Lower lobe of right lung (tissue), 2 donors: ENCODE results near the gene GPS2. TPM values are rescaled to one million over a fixed set of nuclear protein-coding genes. Genes with fewer than 3 reads are reported as not detected.

Experiments used
- ATAC-seq, 2 donors: fragments of 200-7000 bp; cut with Tn5 transposase; one replicate each; pipeline ENCODE4 v1.9.1; 2020 to 2022; ENCODE audit warnings: mild to moderate bottlenecking in 2 of 2, moderate library complexity in 2 of 2
- DNase-seq: peaks from one replicate; pipeline ENCODE4 v3.0.0-alpha.2; 2020
- H3K27ac ChIP-seq: fragments of 200-600 bp; one replicate; pipeline ENCODE4 v1.8.0; 2022
- H3K27me3 ChIP-seq: fragments of 200-600 bp; one replicate; pipeline ENCODE4 v1.8.0; 2022; ENCODE audit warnings: low read depth
- H3K36me3 ChIP-seq: fragments of 200-600 bp; one replicate; pipeline ENCODE4 v1.8.0; 2022; ENCODE audit warnings: mild to moderate bottlenecking
- H3K4me1 ChIP-seq: fragments of 200-600 bp; one replicate; pipeline ENCODE4 v1.8.0; 2022
- H3K4me3 ChIP-seq: fragments of 200-600 bp; one replicate; pipeline ENCODE4 v1.8.0; 2022; ENCODE audit warnings: mild to moderate bottlenecking
- H3K9me3 ChIP-seq: fragments of 200-600 bp; one replicate; pipeline ENCODE4 v1.8.0; 2022
- intact Hi-C: fragments of 100-400 bp; cut with DNase I; formaldehyde crosslinking; loops from one replicate; pipeline ENCODE4 v1.11.0; 2022
- total RNA-seq: library from RNA; stranded (reverse); fragmentation: NEBNext Ultra II Directional; extraction: Animal tissue kit (Norgen Biotek cat#: 25700); gene quantifications from one replicate; pipeline ENCODE4 v1.2.1, GENCODE V29; 2021
- TF ChIP-seq, protein P1 (sequence below): fragments of 200-600 bp; IDR thresholded peaks from one replicate; pipeline ENCODE4 v1.8.0; 2022; ENCODE audit warnings: antibody characterized with exemption, mild to moderate bottlenecking
- donor health status: DM: no; HTN: yes; CAD: no; lungs with severe emphysema.

GPS2 gene
- total RNA-seq, 1 donor from 2014 or later = 66.6 TPM

GRCh38 chr17:7313890-7314718 lies 1.1 kb downstream of the GPS2 start:
- Histone ChIP-seq H3K9me3 (no peaks in the 10 kb centered on the region), H3K4me1 (peaks cover 35% of the 10 kb centered on the region), H3K27me3 (no peaks in the 10 kb centered on the region), H3K36me3 (peaks cover 76% of the 10 kb centered on the region), H3K4me3 (peak overlapping the region; percentile 92), H3K27ac (peak overlapping the region; percentile 97)
- TF ChIP-seq, protein P1, sequence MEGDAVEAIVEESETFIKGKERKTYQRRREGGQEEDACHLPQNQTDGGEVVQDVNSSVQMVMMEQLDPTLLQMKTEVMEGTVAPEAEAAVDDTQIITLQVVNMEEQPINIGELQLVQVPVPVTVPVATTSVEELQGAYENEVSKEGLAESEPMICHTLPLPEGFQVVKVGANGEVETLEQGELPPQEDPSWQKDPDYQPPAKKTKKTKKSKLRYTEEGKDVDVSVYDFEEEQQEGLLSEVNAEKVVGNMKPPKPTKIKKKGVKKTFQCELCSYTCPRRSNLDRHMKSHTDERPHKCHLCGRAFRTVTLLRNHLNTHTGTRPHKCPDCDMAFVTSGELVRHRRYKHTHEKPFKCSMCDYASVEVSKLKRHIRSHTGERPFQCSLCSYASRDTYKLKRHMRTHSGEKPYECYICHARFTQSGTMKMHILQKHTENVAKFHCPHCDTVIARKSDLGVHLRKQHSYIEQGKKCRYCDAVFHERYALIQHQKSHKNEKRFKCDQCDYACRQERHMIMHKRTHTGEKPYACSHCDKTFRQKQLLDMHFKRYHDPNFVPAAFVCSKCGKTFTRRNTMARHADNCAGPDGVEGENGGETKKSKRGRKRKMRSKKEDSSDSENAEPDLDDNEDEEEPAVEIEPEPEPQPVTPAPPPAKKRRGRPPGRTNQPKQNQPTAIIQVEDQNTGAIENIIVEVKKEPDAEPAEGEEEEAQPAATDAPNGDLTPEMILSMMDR = no peak
- DNase-seq (no peak), ATAC-seq (no peak)
- intact Hi-C loops = no loop called here

DNA sequence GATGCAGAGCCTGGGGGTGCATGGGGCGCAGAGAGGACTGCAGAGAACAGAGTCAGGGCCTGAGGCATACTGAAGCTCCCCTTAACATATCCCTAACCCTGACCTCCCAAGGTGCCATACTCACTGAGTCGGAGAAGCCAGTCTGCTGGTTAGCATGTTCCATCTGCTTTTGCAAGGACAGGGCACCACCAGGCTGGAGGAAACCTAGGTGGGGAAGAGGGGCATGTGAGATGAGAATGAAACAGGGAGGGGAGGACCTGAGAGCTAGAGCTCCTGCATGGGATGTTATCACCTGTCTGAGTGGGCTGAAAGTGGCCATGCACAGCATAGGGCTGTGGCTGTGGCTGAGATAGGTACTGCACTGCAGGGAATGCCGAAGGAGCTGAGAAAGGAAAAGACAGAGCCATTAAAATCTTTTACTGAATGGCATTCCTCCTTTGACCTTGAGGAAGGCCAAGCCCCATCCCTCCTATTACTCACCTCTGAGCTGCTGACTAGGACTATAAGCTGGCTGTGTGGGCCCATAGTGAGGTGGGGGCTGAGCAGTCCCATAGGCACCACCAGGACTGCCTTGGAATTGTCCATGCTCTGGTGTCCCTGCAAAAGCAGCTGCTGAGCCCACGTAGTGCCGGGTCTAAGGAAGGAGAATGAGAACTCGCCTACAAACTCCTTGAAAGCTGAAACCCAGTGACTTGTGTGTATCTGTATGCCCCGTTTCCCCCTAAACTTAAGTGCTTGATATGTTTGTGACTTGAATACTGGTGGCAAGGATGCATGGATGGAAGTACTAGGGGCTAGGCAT lies 1.9 kb downstream of the GPS2 start:
- H3K36me3 ChIP-seq = peaks cover 69% of the 10 kb centered on the region
- H3K27ac ChIP-seq = no peak overlapping the region
- no peaks in the 10 kb centered on the region for H3K27me3 ChIP-seq
- peaks cover 42% of the 10 kb centered on the region for H3K4me1 ChIP-seq
- ATAC-seq = no peak
- no peaks in the 10 kb centered on the region for H3K9me3 ChIP-seq
- H3K4me3 ChIP-seq = no peak overlapping the region
- DNase-seq = peak; percentile 24
- intact Hi-C loops = no loop called here
- TF ChIP-seq, protein P1 = no peak

GRCh38 chr17:7312432-7313087 lies 2.6 kb downstream of the GPS2 start:
- DNase-seq = peak; percentile 32

GRCh38 chr17:7311110-7311705 lies 4.0 kb downstream of the GPS2 start:
- Histone ChIP-seq H3K36me3 (peaks cover 53% of the 10 kb centered on the region), H3K4me3 (no peak overlapping the region), H3K27me3 (no peaks in the 10 kb centered on the region), H3K4me1 (peaks cover 42% of the 10 kb centered on the region), H3K27ac (no peak overlapping the region), H3K9me3 (no peaks in the 10 kb centered on the region)
- DNase-seq = no peak
- ATAC-seq = no peak
- TF ChIP-seq, protein P1 = no peak
- intact Hi-C loops = no loop called here

More at GRCh38 chr17:7312432-7313087, 2.6 kb downstream of the GPS2 start:
- no peak for ATAC-seq
- peaks cover 42% of the 10 kb centered on the region for H3K4me1 ChIP-seq
- H3K27me3 ChIP-seq = no peaks in the 10 kb centered on the region
- peaks cover 61% of the 10 kb centered on the region for H3K36me3 ChIP-seq
- H3K4me3 ChIP-seq = no peak overlapping the region
- intact Hi-C loops = no loop called here
- H3K9me3 ChIP-seq = no peaks in the 10 kb centered on the region
- no peak overlapping the region for H3K27ac ChIP-seq
- TF ChIP-seq, protein P1 = no peak

GRCh38 chr17:7309628-7310027 lies 5.5 kb downstream of the GPS2 start:
- TF ChIP-seq, protein P1 = no peak
- Histone ChIP-seq H3K4me3 (no peak overlapping the region), H3K9me3 (no peaks in the 10 kb centered on the region), H3K27me3 (no peaks in the 10 kb centered on the region), H3K36me3 (peaks cover 53% of the 10 kb centered on the region), H3K27ac (peak overlapping the region; percentile 96), H3K4me1 (peaks cover 32% of the 10 kb centered on the region)
- no peak for ATAC-seq
- no peak for DNase-seq
- intact Hi-C loops = no loop called here
